GM18870 (cell line): ENCODE data around the gene XRCC3.
"Not testable (repeated sequence)": the region's sequence is repeated elsewhere in the genome, so short reads cannot be mapped to it uniquely, and the experiment has no call there.

Experiments
- ATAC-seq: cut with Tn5 transposase; IDR thresholded peaks from one replicate; pipeline ENCODE4 v1.9.1; 2021; ENCODE audit warnings: moderate library complexity; ENCODE audit not compliant: unreplicated experiment

The XRCC3 gene

DNA sequence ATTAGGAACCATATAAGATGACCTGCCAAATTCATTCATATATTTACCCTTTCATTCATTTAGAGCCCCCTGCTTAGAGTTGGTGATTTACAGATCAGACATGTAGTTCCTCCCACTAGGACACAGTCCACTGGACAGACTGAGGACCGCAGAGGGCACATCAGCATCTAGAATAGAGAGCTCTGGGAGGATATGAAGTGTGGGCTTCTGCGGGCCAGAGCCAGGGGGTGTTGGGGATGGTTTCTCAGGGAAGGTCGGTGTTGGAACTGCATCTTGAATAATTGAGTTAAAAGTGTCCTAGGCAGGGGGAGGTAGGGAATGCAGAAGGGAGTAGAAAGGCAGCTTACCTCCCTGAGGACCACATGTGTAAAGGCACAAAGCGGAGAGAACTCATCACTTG is 43.3 kb downstream of the XRCC3 start:
- no peak for ATAC-seq

DNA sequence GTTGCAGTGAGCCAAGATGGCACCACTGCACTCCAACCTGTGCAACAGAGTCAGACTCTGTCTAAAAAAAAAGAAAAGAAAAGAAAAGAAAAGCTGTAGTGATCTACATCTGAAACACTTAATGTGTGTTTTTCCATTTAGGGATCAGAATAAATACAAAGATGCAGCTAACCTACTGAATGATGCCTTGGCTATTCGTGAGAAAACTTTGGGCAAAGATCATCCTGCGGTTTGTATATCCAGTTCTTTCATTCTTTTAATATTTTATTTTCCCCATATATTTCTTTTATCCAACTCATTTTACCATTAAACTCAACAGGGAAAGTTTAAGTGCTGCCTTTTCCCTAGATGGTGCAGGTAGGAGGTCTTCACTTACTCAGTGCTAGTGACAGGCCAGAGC is 45.9 kb downstream of the XRCC3 start:
- no peak for ATAC-seq

DNA sequence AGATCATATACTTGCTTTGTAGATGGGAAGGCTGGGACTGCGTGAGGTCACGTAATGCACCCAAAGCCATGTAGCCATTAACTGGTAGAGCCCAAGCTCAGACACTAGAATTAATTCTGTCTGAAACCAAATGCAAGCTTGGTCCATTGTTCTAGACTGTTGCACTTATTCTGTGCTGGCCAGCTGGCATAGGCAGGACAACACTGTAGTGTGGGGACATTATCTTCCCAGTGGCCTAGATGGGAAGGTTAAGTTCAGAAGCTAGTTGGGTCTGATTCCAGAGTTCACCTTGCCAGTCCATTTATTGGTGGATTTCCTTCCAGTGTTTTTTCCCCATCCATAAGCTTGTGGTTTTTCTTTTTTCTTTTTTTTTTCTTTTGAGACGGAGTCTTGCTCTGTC is 47.1 kb downstream of the XRCC3 start:
- ATAC-seq, result no peak

DNA sequence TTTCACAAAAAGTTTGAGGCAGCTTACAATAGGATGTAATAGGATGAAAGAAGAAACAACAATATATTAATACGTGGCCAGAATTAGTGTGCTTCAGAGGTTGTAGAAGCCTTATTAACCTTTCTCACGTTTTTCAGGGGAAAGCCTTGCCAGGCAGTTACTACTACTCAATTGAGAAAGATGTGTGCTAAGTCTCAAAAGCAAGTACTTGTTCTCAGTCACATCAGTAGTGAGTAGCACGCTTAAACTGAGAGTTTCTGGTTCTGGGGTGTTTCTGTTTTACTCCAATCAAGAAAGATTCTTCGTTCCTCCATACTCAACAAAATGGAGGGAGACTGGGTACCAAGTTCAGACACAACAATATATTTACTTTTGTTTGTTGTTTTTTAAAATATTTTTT is 47.6 kb downstream of the XRCC3 start:
- no peak for ATAC-seq

DNA sequence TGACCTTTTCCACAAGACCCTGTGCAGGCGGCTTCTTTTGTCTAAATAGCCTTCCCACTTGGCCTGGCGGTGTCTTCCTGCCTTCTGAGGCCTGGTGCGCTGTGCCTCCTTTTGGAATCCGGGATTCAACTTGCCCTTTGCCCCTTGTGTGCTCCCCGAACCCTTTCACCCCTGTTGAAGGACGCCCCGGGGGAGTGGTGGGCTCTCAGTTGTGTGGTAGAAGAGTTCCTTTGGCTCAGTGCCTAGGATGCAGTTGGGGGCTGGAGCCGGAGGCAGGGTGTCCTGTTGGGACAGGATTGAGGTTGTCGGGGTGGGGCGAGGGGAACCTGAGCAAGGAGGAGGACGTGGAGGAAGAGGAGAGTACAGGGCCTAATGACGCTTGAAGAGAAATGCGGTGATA is 51.7 kb downstream of the XRCC3 start:
- no peak for ATAC-seq

DNA sequence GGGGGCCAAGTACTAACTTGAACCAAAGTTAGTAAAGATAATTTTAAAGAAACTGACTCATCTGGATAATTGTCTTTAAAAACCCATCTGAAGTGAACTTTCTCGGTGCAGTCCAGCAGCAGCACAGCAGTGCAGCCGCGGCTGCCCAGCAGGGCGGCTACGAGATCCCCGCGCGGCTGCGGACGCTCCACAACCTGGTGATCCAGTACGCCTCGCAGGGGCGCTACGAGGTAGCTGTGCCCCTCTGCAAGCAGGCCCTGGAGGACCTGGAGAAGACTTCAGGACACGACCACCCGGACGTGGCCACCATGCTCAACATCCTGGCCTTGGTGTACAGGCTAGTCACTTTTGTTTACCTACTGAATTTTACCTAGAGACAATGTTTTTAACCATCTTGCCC is 52.7 kb downstream of the XRCC3 start:
- ATAC-seq, result no peak

DNA sequence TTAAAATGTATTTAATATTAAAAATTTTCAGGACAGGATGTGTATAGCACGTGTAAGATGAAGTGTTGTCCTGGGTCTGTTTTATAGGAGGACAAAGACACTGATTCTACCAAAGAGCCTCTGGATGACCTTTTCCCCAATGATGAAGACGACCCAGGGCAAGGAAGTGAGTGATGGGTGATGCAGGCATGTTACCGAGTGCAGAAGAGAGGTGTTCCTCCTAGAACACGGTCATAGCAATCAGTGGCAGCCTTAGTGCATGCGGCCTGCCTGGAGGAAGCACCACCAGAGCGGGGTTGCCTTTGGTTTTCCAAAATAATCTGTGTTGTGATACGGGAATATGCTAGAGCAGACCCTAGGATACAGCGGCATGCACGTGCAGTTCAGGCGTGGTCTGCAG is 53.2 kb downstream of the XRCC3 start:
- ATAC-seq, result no peak

DNA sequence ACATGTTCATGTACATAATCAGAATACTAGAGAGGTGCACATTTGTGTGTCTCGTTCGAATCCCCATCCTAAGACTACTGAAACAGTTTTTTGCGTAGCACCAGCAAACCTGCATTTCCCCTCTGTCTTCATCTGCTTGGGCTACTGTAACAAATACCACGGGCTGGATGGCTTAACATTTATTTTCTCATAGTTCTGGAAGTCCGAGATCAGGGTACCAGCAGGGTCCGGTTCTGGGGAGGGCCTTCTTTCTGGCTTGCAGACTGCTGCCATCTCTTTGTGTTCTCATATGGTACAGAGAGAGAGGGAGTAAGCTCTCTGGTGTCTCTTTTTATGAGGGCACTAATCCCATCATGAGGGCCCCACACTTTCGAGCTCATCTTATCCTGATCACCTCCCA is 55.6 kb downstream of the XRCC3 start:
- ATAC-seq, result no peak

DNA sequence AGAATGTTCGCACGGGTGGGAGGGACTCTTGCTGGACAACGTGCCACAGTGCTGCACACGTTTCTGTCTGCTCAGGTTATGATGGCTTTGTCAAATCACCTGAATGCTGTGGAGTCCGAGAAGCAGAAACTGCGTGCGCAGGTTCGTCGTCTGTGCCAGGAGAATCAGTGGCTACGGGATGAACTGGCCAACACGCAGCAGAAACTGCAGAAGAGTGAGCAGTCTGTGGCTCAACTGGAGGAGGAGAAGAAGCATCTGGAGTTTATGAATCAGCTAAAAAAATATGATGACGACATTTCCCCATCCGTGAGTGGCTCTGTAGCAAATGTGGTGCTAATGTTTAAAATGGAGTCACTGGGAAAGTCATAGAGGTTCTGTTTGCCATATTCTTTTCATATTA is 57.8 kb downstream of the XRCC3 start:
- ATAC-seq, result no peak

DNA sequence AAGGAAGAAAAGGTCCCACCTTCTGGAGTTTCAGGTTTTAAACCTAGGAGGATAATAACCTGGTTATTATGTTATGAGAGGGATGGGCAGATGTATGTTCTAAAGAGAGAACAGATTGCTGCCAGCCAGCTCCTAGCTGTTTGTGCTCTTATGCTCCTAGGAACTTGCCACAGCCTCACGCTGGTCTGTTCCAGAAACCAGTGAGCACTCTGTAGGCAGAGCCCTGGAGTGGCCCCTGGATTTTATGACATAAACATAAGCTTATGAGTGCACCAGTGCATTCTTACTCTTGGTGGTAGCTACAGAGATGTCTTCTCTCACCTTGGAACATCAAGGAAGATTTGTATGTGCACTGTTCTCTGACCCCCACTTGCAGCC is 58.5 kb downstream of the XRCC3 start:
- no peak for ATAC-seq

DNA sequence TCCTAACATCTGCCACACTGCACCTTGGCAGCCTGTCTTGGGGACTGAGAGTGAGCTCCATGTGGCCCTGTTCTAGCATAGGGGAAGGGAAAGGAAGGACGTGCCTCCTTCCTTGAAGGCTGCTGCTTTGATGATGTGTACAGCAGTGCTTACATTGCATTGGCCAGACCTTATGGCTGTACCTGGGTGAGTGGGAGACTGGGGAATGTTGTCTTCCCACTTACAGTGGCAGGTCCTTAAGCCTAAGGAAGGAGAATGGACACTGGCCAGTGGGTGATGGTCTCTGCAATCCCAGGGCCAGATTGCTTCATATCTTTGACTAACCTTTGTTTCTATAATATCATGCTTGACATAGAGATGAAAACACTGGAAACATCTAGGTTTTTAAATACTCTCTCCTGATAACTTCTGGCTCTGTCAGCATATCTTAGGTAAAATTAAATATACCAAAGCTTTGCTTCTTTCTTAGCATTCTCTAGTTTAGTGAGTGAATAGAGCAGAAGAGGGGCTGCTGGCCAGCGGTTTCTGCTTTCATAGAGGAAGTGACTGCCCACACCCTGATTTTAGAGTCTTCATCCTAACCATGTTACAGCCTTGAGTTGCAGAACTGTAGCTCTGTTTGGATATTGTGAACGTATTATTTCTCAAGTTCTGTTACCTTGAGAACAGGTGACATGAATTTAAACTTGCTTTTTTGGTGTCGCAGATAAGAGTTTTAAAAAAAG is 59.1 kb downstream of the XRCC3 start:
- no peak for ATAC-seq

DNA sequence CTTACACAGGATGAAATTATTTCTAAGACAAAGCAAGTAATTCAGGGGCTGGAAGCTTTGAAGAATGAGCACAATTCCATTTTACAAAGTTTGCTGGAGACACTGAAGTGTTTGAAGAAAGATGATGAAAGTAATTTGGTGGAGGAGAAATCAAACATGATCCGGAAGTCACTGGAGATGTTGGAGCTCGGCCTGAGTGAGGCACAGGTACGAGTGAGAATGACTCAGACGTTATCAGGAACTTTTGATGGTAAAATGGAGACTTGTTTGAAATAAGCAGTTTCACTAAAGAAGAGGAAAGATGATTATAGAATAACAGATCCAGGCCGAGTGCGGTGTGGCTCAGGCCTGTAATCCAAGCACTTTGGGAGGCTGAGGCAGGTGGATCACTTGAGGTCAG is 60.6 kb downstream of the XRCC3 start:
- no peak for ATAC-seq

DNA sequence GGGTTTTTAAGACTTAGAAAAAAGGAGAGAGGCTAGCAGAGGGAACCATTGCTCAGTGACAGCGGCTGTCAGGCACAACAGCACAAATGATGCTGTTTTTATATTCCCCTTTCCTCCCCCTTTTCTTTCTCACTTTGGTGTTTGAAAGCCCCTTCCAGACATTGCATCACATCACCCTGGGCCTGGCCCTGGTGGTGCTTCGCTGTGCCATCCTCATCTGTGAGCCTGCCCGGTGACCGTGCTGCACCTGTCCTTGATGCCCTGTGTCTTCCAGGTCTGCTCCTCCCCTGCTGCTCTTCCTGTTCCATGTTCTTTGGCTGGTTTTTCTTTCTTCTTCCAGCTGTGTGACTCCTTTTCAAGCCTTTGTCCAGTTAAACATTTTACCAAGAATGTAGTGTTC is 61.4 kb downstream of the XRCC3 start:
- ATAC-seq, result no peak

DNA sequence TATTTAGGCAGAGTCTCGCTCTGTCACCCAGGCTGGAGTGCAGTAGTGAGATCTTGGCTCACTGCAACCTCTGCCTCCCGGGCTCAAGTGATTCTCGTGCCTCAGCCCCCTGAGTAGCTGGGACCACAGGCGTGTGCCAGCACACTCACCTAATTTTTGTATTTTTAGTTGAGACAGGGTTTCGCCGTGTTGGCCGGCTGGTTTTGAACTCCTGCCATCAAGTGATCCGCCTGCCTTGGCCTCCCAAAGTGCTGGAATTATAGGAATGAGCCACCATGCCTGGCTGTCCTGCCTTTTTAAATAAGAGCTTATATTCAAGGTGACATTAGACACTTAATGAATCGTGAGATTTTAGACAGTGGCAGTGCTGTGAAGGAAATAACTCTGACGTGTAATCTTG is 61.9 kb downstream of the XRCC3 start:
- not testable (repeated sequence) for ATAC-seq

DNA sequence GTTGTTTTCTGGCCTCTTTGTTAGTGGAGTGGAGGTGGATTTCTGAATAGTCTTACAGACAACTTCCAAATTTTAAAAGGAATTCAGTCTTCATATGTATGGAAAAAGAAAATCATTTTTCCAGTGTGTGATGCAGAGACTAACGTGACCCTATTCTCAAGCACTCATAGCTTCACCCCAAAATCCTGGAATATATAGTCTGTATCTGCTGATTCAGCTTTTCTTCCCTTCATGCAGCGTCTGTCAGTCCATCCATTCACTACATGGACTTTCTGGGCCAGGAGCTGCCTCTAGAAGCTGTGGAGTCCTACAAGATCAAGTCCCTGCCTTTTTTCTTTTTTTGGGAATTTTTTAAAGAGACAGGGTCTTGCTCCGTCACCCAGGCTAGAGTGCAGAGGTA is 62.4 kb downstream of the XRCC3 start:
- no peak for ATAC-seq

DNA sequence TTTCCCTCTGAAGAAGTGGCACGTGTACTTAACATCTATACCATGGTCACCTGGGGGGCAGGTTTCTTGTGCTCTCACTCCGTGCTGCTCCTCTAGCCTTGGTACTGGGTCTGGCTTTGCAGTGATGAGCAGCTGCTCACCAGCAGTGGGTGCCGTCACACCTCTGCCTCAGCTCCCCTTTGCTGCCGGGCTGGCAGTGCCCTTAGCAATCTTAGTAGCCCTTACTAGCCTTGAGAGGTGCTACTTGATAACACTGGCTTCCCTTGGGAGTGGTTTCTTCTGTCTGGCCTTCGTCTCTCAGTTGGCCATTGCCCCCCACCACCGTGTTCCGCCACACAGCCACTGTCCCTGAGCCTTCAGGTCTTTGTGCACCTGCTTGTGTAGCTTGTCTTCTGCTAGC is 63.7 kb downstream of the XRCC3 start:
- ATAC-seq, result no peak

DNA sequence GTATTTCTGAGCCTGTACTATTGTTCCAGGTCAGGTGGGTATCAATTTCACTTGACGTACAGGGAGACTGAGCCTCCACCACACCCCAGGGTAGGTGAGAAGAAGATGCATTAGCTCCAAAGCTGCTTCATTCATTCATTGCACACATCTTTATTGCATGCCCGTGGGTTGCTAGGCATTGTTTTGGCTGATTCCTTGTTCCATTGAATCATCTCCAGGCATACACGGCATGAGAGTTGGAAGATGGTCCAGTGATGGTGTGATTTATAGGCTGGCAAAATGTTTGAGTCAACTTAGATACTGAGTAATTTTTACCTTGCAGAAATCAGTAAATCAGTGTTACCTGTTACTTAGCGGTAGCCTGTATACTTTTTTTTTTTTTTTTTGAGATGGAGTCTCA is 65.0 kb downstream of the XRCC3 start:
- no peak for ATAC-seq

DNA sequence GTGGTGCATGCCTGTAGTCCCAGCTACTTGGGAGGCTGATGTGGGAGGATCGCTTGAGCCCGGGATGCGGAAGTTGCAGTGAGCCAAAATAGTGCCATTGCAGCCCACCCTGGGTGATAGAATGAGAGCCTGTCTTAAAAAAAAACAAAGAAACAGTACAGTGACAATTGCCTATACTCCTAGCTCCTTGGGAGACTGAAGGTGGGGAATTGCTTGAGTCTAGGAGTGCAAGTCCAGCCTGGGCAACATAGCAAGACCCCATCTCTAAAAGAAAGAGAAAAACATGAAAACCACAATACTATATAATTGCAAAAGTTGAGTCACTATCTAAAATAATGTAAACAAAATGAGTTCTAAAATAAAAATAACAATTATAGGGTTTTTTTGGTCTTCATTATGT is 66.2 kb downstream of the XRCC3 start:
- no peak for ATAC-seq
